Gastroesophageal sphincter (tissue), 4 donors: ENCODE measurements around the gene POLR2I. TPM values are rescaled to one million over a fixed set of nuclear protein-coding genes. Genes with fewer than 3 reads are reported as not detected.

ENCODE experiments used
- ATAC-seq: fragments of 150-250 bp; one replicate; pipeline ENCODE4 v1.9.1; 2016; ENCODE audit warnings: mild to moderate bottlenecking, moderate library complexity
- H3K27ac ChIP-seq, 4 donors: fragments of 200-600 bp; sonication (generic) in 3 of 4; 1 replicate in 3 of 4; 2 replicates in 1 of 4; pipeline ENCODE4 v1.5.1; 2016 to 2019
- H3K27me3 ChIP-seq: fragments of 200-600 bp; sonication (generic); one replicate; pipeline ENCODE4 v1.5.1; 2019
- H3K36me3 ChIP-seq, 2 donors: fragments of 200-600 bp; sonication (generic); one replicate each; pipeline ENCODE4 v1.5.1; 2019; ENCODE audit warnings: control low read depth in 1 of 2
- H3K4me1 ChIP-seq, 3 donors: fragments of 200-600 bp; sonication (generic); 1 replicate in 2 of 3; 2 replicates in 1 of 3; pipeline ENCODE4 v1.5.1; 2016 to 2019; ENCODE audit warnings: control low read depth in 2 of 3
- H3K4me3 ChIP-seq, 2 donors: fragments of 200-600 bp; sonication (generic); one replicate each; pipeline ENCODE4 v1.5.1; 2019; ENCODE audit warnings: mild to moderate bottlenecking in 1 of 2, moderate library complexity in 1 of 2
- H3K9me3 ChIP-seq, 3 donors: fragments of 200-600 bp; sonication (generic); one replicate each; pipeline ENCODE4 v1.5.1; 2017 to 2019; ENCODE audit warnings: control low read depth in 2 of 3
- CTCF ChIP-seq, 4 experiments: fragments of 200-600 bp in 2 of 4; fragments of 450-650 bp in 2 of 4; sonication (generic) in 1 of 4; IDR thresholded peaks; one replicate each; pipeline ENCODE4 v1.5.1; 2017 to 2019; ENCODE audit warnings: antibody characterized with exemption in 4 of 4, mild to moderate bottlenecking in 2 of 4, moderate library complexity in 2 of 4
- EP300 ChIP-seq: sonication (generic); formaldehyde crosslinking; IDR thresholded peaks from one replicate; pipeline ENCODE4 v1.6.1; 2017; ENCODE audit warnings: antibody characterized with exemption, mild to moderate bottlenecking
- POLR2A ChIP-seq, 2 donors: fragments of 450-650 bp; IDR thresholded peaks; one replicate each; pipeline ENCODE4 v1.6.1; 2017; ENCODE audit warnings: antibody characterized with exemption in 2 of 2, mild to moderate bottlenecking in 2 of 2, moderate library complexity in 1 of 2
- POLR2AphosphoS5 ChIP-seq: sonication (generic); formaldehyde crosslinking; IDR thresholded peaks from one replicate; pipeline ENCODE4 v1.6.1; 2017; ENCODE audit warnings: antibody characterized with exemption
- WGBS, 2 donors: methylation state at CpG; one replicate each; pipeline ENCODE4 v1.1.5; 2018; ENCODE audit warnings: low coverage in 1 of 2; 5-methylcytosine and 5-hydroxymethylcytosine counted together
- total RNA-seq, 4 donors: library from RNA; depleted of rRNA; stranded (reverse); fragments of >200 nt; gene quantifications; one replicate each; pipeline ENCODE4 v1.1.0, GENCODE V29; 2016

The POLR2I gene
- total RNA-seq, 4 donors from 2014 or later, result 49.3 to 60.2 (median 54.1) TPM

GRCh38 chr19:36149673-36150406, 35.2 kb upstream of the POLR2I start:
- ATAC-seq, result no peak

GRCh38 chr19:36144624-36145023, 29.9 kb upstream of the POLR2I start:
- Histone ChIP-seq H3K9me3 (no peaks in the 10 kb centered on the region), H3K27me3 (no peaks in the 10 kb centered on the region), H3K4me1 (peaks cover 0 to 19% (median 5%) of the 10 kb centered on the region in 3 donors), H3K27ac (no peak overlapping the region), H3K4me3 (no peak overlapping the region), H3K36me3 (peaks cover 0 to 80% of the 10 kb centered on the region in 2 donors)
- WGBS, 2 donors, result 77 to 97% methylated on average over 5 to 6 of the region's 6 CpGs
- TF ChIP-seq POLR2A (IDR thresholded peaks at IDR 0.05) (no peak), CTCF (IDR thresholded peaks at IDR 0.05) (no peak), EP300 (no peak), POLR2AphosphoS5 (no peak)
- no peak for ATAC-seq

More at GRCh38 chr19:36149673-36150406, 35.2 kb upstream of the POLR2I start:
- no peak for TF ChIP-seq POLR2A (IDR thresholded peaks at IDR 0.05)
- no peak for TF ChIP-seq CTCF (IDR thresholded peaks at IDR 0.05)
- TF ChIP-seq EP300, result no peak
- TF ChIP-seq POLR2AphosphoS5, result no peak
- Histone ChIP-seq H3K27me3 (no peaks in the 10 kb centered on the region), H3K9me3 (no peaks in the 10 kb centered on the region), H3K27ac (peak overlapping the region in 3 of 4 donors; percentile 97 to 98 (median 98)), H3K4me3 (no peak overlapping the region), H3K4me1 (peaks cover 3 to 45% (median 9%) of the 10 kb centered on the region in 3 donors), H3K36me3 (peaks cover 0 to 61% of the 10 kb centered on the region in 2 donors)
- WGBS, 2 donors, result 53 to 69% methylated on average over 4 to 9 of the region's 13 CpGs

GRCh38 chr19:36142496-36142895, 27.8 kb upstream of the POLR2I start:
- no peaks in the 10 kb centered on the region for H3K27me3 ChIP-seq
- WGBS, 2 donors, result 67 to 84% methylated on average over 2 to 9 of the region's 9 CpGs
- H3K4me3 ChIP-seq, result no peak overlapping the region
- H3K4me1 ChIP-seq, result peaks cover 0 to 26% (median 5%) of the 10 kb centered on the region in 3 donors
- ATAC-seq, result no peak
- TF ChIP-seq CTCF (IDR thresholded peaks at IDR 0.05), result no peak
- peak overlapping the region in 2 of 4 donors; percentile 95 to 99 for H3K27ac ChIP-seq
- H3K9me3 ChIP-seq, result no peaks in the 10 kb centered on the region
- H3K36me3 ChIP-seq, result peaks cover 0 to 59% of the 10 kb centered on the region in 2 donors

- Histone ChIP-seq H3K27ac (peak overlapping the region in 3 of 4 donors; percentile 95 to 99 (median 97)), H3K9me3 (no peaks in the 10 kb centered on the region), H3K36me3 (peaks cover 0 to 55% of the 10 kb centered on the region in 2 donors), H3K4me1 (peaks cover 0 to 29% (median 10%) of the 10 kb centered on the region in 3 donors), H3K27me3 (no peaks in the 10 kb centered on the region), H3K4me3 (no peak overlapping the region)
- no peak for ATAC-seq
- TF ChIP-seq CTCF (IDR thresholded peaks at IDR 0.05) (no peak), POLR2A (IDR thresholded peaks at IDR 0.05) (no peak), EP300 (no peak), POLR2AphosphoS5 (no peak)
- 80 to 84% methylated on average over 3 to 5 of the region's 14 CpGs for WGBS, 2 donors
Observed at GRCh38 chr19:36142046-36142445, 27.4 kb upstream of the POLR2I start.
